ENCODE measurements around the gene COCH.

DNA sequence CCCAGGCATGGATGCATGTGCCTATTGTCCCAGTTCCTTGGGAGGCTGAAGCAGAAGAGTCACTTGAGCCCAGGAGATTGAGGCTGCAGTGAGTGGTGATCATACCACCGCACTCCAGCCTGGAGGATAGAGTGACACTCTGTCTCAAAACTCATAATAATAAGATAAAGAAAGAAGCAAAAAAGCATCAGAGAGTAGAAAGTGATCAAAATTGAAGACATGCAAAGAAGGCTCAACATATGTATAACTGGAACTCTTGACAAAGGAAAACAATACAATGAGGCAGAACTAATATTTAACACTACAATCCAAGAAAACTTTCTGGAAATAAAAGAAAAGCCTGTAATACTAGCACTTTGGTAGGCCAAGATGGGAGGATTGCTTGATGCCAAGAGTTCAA is 48.3 kb upstream of the COCH start:
- TF ChIP-seq, protein P1, sequence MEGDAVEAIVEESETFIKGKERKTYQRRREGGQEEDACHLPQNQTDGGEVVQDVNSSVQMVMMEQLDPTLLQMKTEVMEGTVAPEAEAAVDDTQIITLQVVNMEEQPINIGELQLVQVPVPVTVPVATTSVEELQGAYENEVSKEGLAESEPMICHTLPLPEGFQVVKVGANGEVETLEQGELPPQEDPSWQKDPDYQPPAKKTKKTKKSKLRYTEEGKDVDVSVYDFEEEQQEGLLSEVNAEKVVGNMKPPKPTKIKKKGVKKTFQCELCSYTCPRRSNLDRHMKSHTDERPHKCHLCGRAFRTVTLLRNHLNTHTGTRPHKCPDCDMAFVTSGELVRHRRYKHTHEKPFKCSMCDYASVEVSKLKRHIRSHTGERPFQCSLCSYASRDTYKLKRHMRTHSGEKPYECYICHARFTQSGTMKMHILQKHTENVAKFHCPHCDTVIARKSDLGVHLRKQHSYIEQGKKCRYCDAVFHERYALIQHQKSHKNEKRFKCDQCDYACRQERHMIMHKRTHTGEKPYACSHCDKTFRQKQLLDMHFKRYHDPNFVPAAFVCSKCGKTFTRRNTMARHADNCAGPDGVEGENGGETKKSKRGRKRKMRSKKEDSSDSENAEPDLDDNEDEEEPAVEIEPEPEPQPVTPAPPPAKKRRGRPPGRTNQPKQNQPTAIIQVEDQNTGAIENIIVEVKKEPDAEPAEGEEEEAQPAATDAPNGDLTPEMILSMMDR (conservative IDR thresholded peaks at IDR 0.05; ENCODE audit: low read length): no peak
- TF ChIP-seq EZH2phosphoT487 (IDR thresholded peaks at IDR 0.05; ENCODE audit: borderline replicate concordance): no peak
